Peyer's patch (tissue), 4 donors: ENCODE data around the gene ANKRD9. TPM values are rescaled to one million over a fixed set of nuclear protein-coding genes. Genes with fewer than 3 reads are reported as not detected.
A peak's percentile ranks its signal among the peaks of the same experiment; 100 is the strongest.

Source experiments
- DNase-seq, 3 donors: peaks; one replicate each; pipeline ENCODE4 v3.0.0-alpha.2; 2017 to 2019
- H3K27ac ChIP-seq, 4 donors: fragments of 200-600 bp; sonication (generic); one replicate each; pipeline ENCODE4 v1.5.1; 2016 to 2019
- H3K27me3 ChIP-seq, 2 donors: fragments of 200-600 bp; sonication (generic); one replicate each; pipeline ENCODE4 v1.5.1; 2019
- H3K36me3 ChIP-seq, 3 donors: fragments of 200-600 bp; sonication (generic); one replicate each; pipeline ENCODE4 v1.5.1; 2016 to 2019
- H3K4me1 ChIP-seq, 4 donors: fragments of 200-600 bp; sonication (generic); one replicate each; pipeline ENCODE4 v1.5.1; 2016 to 2019
- H3K4me3 ChIP-seq, 4 donors: fragments of 200-600 bp; sonication (generic); 1 replicate in 3 of 4; 2 replicates in 1 of 4; pipeline ENCODE4 v1.5.1; 2016 to 2019; ENCODE audit warnings: mild to moderate bottlenecking in 1 of 4
- H3K9me3 ChIP-seq, 4 donors: fragments of 200-600 bp; sonication (generic); one replicate each; pipeline ENCODE4 v1.5.1; 2016 to 2019; ENCODE audit warnings: mild to moderate bottlenecking in 1 of 4
- CTCF ChIP-seq, 6 experiments: fragments of 450-650 bp in 4 of 6; fragments of 200-600 bp in 2 of 6; sonication (generic) in 1 of 6; IDR thresholded peaks; one replicate each; pipeline ENCODE4 v1.5.1; 2017 to 2019; ENCODE audit warnings: antibody characterized with exemption in 6 of 6, mild to moderate bottlenecking in 3 of 6, moderate library complexity in 1 of 6
- POLR2A ChIP-seq, 2 donors: fragments of 450-650 bp; IDR thresholded peaks; one replicate each; pipeline ENCODE4 v1.5.1; 2017; ENCODE audit warnings: antibody characterized with exemption in 2 of 2, mild to moderate bottlenecking in 2 of 2, moderate library complexity in 2 of 2
- total RNA-seq, 4 donors: library from RNA; depleted of rRNA; stranded (reverse); fragments of >200 nt; gene quantifications; one replicate each; pipeline ENCODE4 v1.1.0, GENCODE V29; 2016

ANKRD9 gene
- total RNA-seq, 4 donors from 2014 or later = 52.8 to 450 (median 392) TPM

- Histone ChIP-seq H3K9me3 (no peaks in the 10 kb centered on the region), H3K36me3 (no peaks in the 10 kb centered on the region), H3K27me3 (no peaks in the 10 kb centered on the region), H3K4me1 (peaks cover 0 to 10% (median 0%) of the 10 kb centered on the region in 4 donors), H3K4me3 (no peak overlapping the region), H3K27ac (no peak overlapping the region)
- no peak for TF ChIP-seq CTCF (IDR thresholded peaks at IDR 0.05)
- no peak for TF ChIP-seq POLR2A (IDR thresholded peaks at IDR 0.05)
- DNase-seq = no peak
Observed at GRCh38 chr14:102473559-102473958, 36.0 kb downstream of the ANKRD9 start.

GRCh38 chr14:102472791-102473150 is 36.8 kb downstream of the ANKRD9 start:
- Histone ChIP-seq H3K9me3 (no peaks in the 10 kb centered on the region), H3K27me3 (no peaks in the 10 kb centered on the region), H3K36me3 (no peaks in the 10 kb centered on the region), H3K4me3 (no peak overlapping the region), H3K27ac (peak overlapping the region in 2 of 4 donors; percentile 1 to 3), H3K4me1 (peaks cover 0 to 10% (median 0%) of the 10 kb centered on the region in 4 donors)
- TF ChIP-seq POLR2A (IDR thresholded peaks at IDR 0.05) = no peak
- TF ChIP-seq CTCF (IDR thresholded peaks at IDR 0.05) = no peak
- peak in 1 of 3 donors; percentile 48 for DNase-seq

- Histone ChIP-seq H3K4me1 (peaks cover 0 to 10% (median 0%) of the 10 kb centered on the region in 4 donors), H3K36me3 (no peaks in the 10 kb centered on the region), H3K4me3 (no peak overlapping the region), H3K27ac (peak overlapping the region in 2 of 4 donors; percentile 1 to 3), H3K27me3 (no peaks in the 10 kb centered on the region), H3K9me3 (no peaks in the 10 kb centered on the region)
- DNase-seq = peak in 1 of 3 donors; percentile 27
- TF ChIP-seq POLR2A (IDR thresholded peaks at IDR 0.05) = no peak
- TF ChIP-seq CTCF (IDR thresholded peaks at IDR 0.05) = no peak
Observed at GRCh38 chr14:102471921-102472790, 37.4 kb downstream of the ANKRD9 start.

- H3K36me3 ChIP-seq = peaks cover 0 to 10% (median 0%) of the 10 kb centered on the region in 3 donors
- no peak overlapping the region for H3K27ac ChIP-seq
Observed at GRCh38 chr14:102469261-102469660, 40.3 kb downstream of the ANKRD9 start.

GRCh38 chr14:102464846-102465341 is 44.7 kb downstream of the ANKRD9 start:
- Histone ChIP-seq H3K4me3 (no peak overlapping the region), H3K36me3 (peaks cover 0 to 18% (median 0%) of the 10 kb centered on the region in 3 donors), H3K4me1 (peaks cover 0 to 16% (median 6%) of the 10 kb centered on the region in 4 donors), H3K9me3 (no peaks in the 10 kb centered on the region), H3K27ac (peak overlapping the region in 3 of 4 donors; percentile 70 to 92 (median 77)), H3K27me3 (no peaks in the 10 kb centered on the region)
- DNase-seq = peak in 2 of 3 donors; percentile 77 to 86
- peak in 1 of 2 donors; percentile 55 for TF ChIP-seq POLR2A (IDR thresholded peaks at IDR 0.05)
- no peak for TF ChIP-seq CTCF (IDR thresholded peaks at IDR 0.05)

More at GRCh38 chr14:102469261-102469660, 40.3 kb downstream of the ANKRD9 start:
- no peak overlapping the region for H3K4me3 ChIP-seq
- no peak for TF ChIP-seq CTCF (IDR thresholded peaks at IDR 0.05)
- TF ChIP-seq POLR2A (IDR thresholded peaks at IDR 0.05) = no peak
- H3K27me3 ChIP-seq = no peaks in the 10 kb centered on the region
- peaks cover 0 to 24% (median 3%) of the 10 kb centered on the region in 4 donors for H3K4me1 ChIP-seq
- no peak for DNase-seq
- no peaks in the 10 kb centered on the region for H3K9me3 ChIP-seq
